Ishikawa (cell line): Measurements from ENCODE around the gene UTRN.
A peak's percentile ranks its signal among the peaks of the same experiment; 100 is the strongest.

Experiments used
- CEBPB ChIP-seq: IDR thresholded peaks from 2 replicates; pipeline ENCODE4 v1.6.1; 2012
- CREB1 ChIP-seq: IDR thresholded peaks from 2 replicates; pipeline ENCODE4 v1.6.1; 2012; ENCODE audit warnings: low read depth
- EGR1 ChIP-seq: IDR thresholded peaks from 2 replicates; pipeline ENCODE4 v1.6.1; 2012
- EP300 ChIP-seq: IDR thresholded peaks from 2 replicates; pipeline ENCODE4 v1.6.1; 2012; ENCODE audit warnings: borderline replicate concordance
- FOXM1 ChIP-seq: IDR thresholded peaks from 2 replicates; pipeline ENCODE4 v1.6.1; 2012; ENCODE audit warnings: low read depth, borderline replicate concordance
- MAX ChIP-seq: IDR thresholded peaks from 2 replicates; pipeline ENCODE4 v1.6.1; 2012
- NFIC ChIP-seq: IDR thresholded peaks from 2 replicates; pipeline ENCODE4 v1.6.1; 2012
- RAD21 ChIP-seq: IDR thresholded peaks from 2 replicates; pipeline ENCODE4 v1.6.1; 2012; ENCODE audit warnings: low read depth
- REST ChIP-seq: IDR thresholded peaks from 2 replicates; pipeline ENCODE4 v1.6.1; 2012; ENCODE audit warnings: low read depth, mild to moderate bottlenecking
- TAF1 ChIP-seq: IDR thresholded peaks from 2 replicates; pipeline ENCODE4 v1.6.1; 2012; ENCODE audit warnings: low read depth, mild to moderate bottlenecking
- TCF12 ChIP-seq: IDR thresholded peaks from 2 replicates; pipeline ENCODE4 v1.6.1; 2012; ENCODE audit warnings: low read depth
- TEAD4 ChIP-seq: IDR thresholded peaks from 2 replicates; pipeline ENCODE4 v1.6.1; 2012
- YY1 ChIP-seq: IDR thresholded peaks from 2 replicates; pipeline ENCODE4 v1.6.1; 2012; ENCODE audit warnings: low read depth
- ZBTB7A ChIP-seq: IDR thresholded peaks from 2 replicates; pipeline ENCODE4 v1.6.1; 2012; ENCODE audit warnings: low read depth
- TF ChIP-seq, protein P1 (sequence below): IDR thresholded peaks from 2 replicates; pipeline ENCODE4 v1.6.1; 2012

Gene UTRN

GRCh38 chr6:144325232-144325631 lies 40.1 kb downstream of the UTRN start:
- TF ChIP-seq ZBTB7A = no peak
- no peak for TF ChIP-seq TEAD4
- no peak for TF ChIP-seq EGR1
- no peak for TF ChIP-seq TAF1
- no peak for TF ChIP-seq CREB1
- no peak for TF ChIP-seq REST
- no peak for TF ChIP-seq CEBPB
- TF ChIP-seq EP300 = no peak
- no peak for TF ChIP-seq FOXM1

GRCh38 chr6:144326393-144326792 lies 41.3 kb downstream of the UTRN start:
- TF ChIP-seq CREB1 (no peak), TAF1 (no peak), NFIC (no peak), TEAD4 (no peak), FOXM1 (no peak), CEBPB (no peak), EGR1 (no peak), RAD21 (no peak), TCF12 (no peak), MAX (no peak), EP300 (no peak), ZBTB7A (no peak), YY1 (no peak), REST (no peak)
- TF ChIP-seq, protein P1, sequence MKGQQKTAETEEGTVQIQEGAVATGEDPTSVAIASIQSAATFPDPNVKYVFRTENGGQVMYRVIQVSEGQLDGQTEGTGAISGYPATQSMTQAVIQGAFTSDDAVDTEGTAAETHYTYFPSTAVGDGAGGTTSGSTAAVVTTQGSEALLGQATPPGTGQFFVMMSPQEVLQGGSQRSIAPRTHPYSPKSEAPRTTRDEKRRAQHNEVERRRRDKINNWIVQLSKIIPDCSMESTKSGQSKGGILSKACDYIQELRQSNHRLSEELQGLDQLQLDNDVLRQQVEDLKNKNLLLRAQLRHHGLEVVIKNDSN = no peak

GRCh38 chr6:144327081-144327480 lies 41.9 kb downstream of the UTRN start:
- TF ChIP-seq TAF1 (no peak), EP300 (no peak), MAX (no peak), REST (no peak), CEBPB (no peak), ZBTB7A (no peak), RAD21 (no peak), TEAD4 (no peak), FOXM1 (no peak)

DNA sequence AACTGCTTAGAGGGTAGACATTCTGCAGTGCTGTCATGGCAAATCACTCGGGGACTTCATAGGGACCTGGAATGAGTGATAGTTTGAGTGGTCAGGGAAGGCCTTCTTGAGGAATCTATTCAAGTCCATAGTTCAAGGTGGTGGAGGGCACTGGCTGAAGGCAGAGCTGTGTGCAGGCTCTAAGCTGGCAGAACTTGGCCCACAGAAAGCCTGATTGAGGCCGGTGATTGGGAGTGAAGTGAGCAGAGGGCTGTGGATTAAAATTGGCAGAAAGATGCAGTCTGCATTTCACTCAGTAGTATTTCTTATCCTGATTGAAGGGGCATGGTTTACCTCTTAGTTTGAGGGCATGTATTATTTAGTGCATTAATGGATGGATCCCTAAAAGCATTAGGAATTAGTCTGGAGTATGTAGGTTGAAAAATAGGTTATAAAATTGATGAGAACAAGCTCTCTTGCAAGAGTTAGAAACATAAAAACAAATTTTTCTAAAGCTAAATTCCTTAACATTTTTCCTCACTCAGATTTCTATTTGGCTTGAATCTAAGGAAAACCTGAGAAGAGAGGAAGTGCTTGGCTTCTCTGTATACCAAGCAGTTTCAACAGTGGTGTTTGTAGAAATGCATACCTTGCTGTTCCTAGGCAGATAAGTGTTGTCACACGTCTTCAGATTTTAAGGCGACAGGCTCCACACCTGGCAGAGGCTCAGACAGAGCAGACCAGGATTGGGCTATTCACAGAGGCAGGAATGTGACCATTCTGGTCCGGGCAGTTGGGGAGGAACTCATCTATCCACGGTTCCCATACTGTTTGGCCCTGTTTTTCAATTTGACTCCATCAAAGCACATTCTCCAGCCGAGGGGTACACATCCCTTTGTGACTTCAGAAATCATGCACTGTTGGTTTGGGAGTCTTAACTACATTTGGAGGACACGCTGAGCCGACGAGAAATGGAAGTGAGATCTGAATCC lies 45.2 kb downstream of the UTRN start:
- TF ChIP-seq TAF1 = peak; percentile 38; the same call in 1 of the 2 replicates
- peak; percentile 36; the same call in 1 of the 2 replicates for TF ChIP-seq RAD21
- no peak for TF ChIP-seq ZBTB7A
- peak; percentile 79 for TF ChIP-seq YY1
- TF ChIP-seq MAX = peak; percentile 87
- TF ChIP-seq, protein P1 = peak; percentile 31; the same call in 1 of the 2 replicates
- peak; percentile 93 for TF ChIP-seq NFIC
- TF ChIP-seq EGR1 = no peak
- peak; percentile 77; the same call in 1 of the 2 replicates for TF ChIP-seq FOXM1
- TF ChIP-seq TEAD4 = peak; percentile 99
- TF ChIP-seq EP300 = peak; percentile 85
- no peak for TF ChIP-seq CREB1
- no peak for TF ChIP-seq CEBPB
- peak; percentile 93 for TF ChIP-seq TCF12
- no peak for TF ChIP-seq REST
